Measurements from ENCODE around the gene HSP90AA1.
"Not testable (repeated sequence)": the region's sequence is repeated elsewhere in the genome, so short reads cannot be mapped to it uniquely, and the experiment has no call there.

The HSP90AA1 gene

GRCh38 chr14:102120888-102121287, 34.0 kb upstream of the HSP90AA1 start:
- no peak overlapping the region for H3K9ac ChIP-seq (ENCODE audit: low read length)
- no peak for TF ChIP-seq EZH2phosphoT487 (IDR thresholded peaks at IDR 0.05; ENCODE audit: low read depth)
- no peak for TF ChIP-seq CTCF (IDR thresholded peaks at IDR 0.05; ENCODE audit: low read depth, low read length)
- no peaks in the 10 kb centered on the region for H4K20me1 ChIP-seq (ENCODE audit: insufficient read depth, low read length)
- no peak overlapping the region for H3K4me3 ChIP-seq (ENCODE audit: low read length)
- H3K27ac ChIP-seq (ENCODE audit: low read length) = no peak overlapping the region
- 0 out of 2 replicates have a peak, but pooled peaks cover 6% of the 10 kb centered on the region for H3K9me3 ChIP-seq (ENCODE audit: insufficient read depth, low read length)
- H3K27me3 ChIP-seq (ENCODE audit: low read depth, low read length) = no peaks in the 10 kb centered on the region
- peaks cover 6% of the 10 kb centered on the region for H3K4me1 ChIP-seq (ENCODE audit: low read length)
- H3K79me2 ChIP-seq (ENCODE audit: low read length) = no peaks in the 10 kb centered on the region
- peaks cover 6% of the 10 kb centered on the region for H3K36me3 ChIP-seq (replicated peaks; ENCODE audit: low read depth, low read length)
- H3K4me2 ChIP-seq (ENCODE audit: low read length) = no peak overlapping the region
- no peak overlapping the region for H2AFZ ChIP-seq (ENCODE audit: low read depth, low read length)

- no peak overlapping the region for H3K4me2 ChIP-seq (ENCODE audit: low read length)
- no peak overlapping the region for H2AFZ ChIP-seq (ENCODE audit: low read depth, low read length)
- H3K27me3 ChIP-seq (ENCODE audit: low read depth, low read length) = no peaks in the 10 kb centered on the region
- H3K9ac ChIP-seq (ENCODE audit: low read length) = no peak overlapping the region
- H4K20me1 ChIP-seq (ENCODE audit: insufficient read depth, low read length) = no peaks in the 10 kb centered on the region
- H3K4me1 ChIP-seq (ENCODE audit: low read length) = no peaks in the 10 kb centered on the region
- peaks cover 6% of the 10 kb centered on the region for H3K36me3 ChIP-seq (replicated peaks; ENCODE audit: low read depth, low read length)
- H3K4me3 ChIP-seq (ENCODE audit: low read length) = no peak overlapping the region
- H3K9me3 ChIP-seq (ENCODE audit: insufficient read depth, low read length) = 0 out of 2 replicates have a peak, but pooled peaks cover 6% of the 10 kb centered on the region
- H3K27ac ChIP-seq (ENCODE audit: low read length) = no peak overlapping the region
- TF ChIP-seq CTCF (IDR thresholded peaks at IDR 0.05; ENCODE audit: low read depth, low read length) = no peak
- no peak for TF ChIP-seq EZH2phosphoT487 (IDR thresholded peaks at IDR 0.05; ENCODE audit: low read depth)
- H3K79me2 ChIP-seq (ENCODE audit: low read length) = no peaks in the 10 kb centered on the region
These were observed 31.0 kb upstream of the HSP90AA1 start for GRCh38 chr14:102117852-102118251.

- H3K4me3 ChIP-seq (ENCODE audit: low read length) = no peak overlapping the region
- TF ChIP-seq EZH2phosphoT487 (IDR thresholded peaks at IDR 0.05; ENCODE audit: low read depth) (no peak), CTCF (IDR thresholded peaks at IDR 0.05; ENCODE audit: low read depth, low read length) (no peak)
These were observed 29.7 kb upstream of the HSP90AA1 start for GRCh38 chr14:102116361-102117180.

GRCh38 chr14:102111101-102111500, 24.3 kb upstream of the HSP90AA1 start:
- Histone ChIP-seq H4K20me1 (ENCODE audit: insufficient read depth, low read length) (no peaks in the 10 kb centered on the region), H2AFZ (ENCODE audit: low read depth, low read length) (no peak overlapping the region), H3K9ac (ENCODE audit: low read length) (no peak overlapping the region), H3K79me2 (ENCODE audit: low read length) (no peaks in the 10 kb centered on the region), H3K27me3 (ENCODE audit: low read depth, low read length) (no peaks in the 10 kb centered on the region), H3K36me3 (replicated peaks; ENCODE audit: low read depth, low read length) (no peaks in the 10 kb centered on the region), H3K27ac (ENCODE audit: low read length) (no peak overlapping the region), H3K4me1 (ENCODE audit: low read length) (peaks cover 9% of the 10 kb centered on the region), H3K4me2 (ENCODE audit: low read length) (no peak overlapping the region), H3K9me3 (ENCODE audit: insufficient read depth, low read length) (peaks cover 4% of the 10 kb centered on the region; the same call in 1 of the 2 replicates), H3K4me3 (ENCODE audit: low read length) (no peak overlapping the region)
- no peak for TF ChIP-seq CTCF (IDR thresholded peaks at IDR 0.05; ENCODE audit: low read depth, low read length)
- no peak for TF ChIP-seq EZH2phosphoT487 (IDR thresholded peaks at IDR 0.05; ENCODE audit: low read depth)

More at GRCh38 chr14:102116361-102117180, 29.7 kb upstream of the HSP90AA1 start:
- H3K27ac ChIP-seq (ENCODE audit: low read length) = no peak overlapping the region
- no peaks in the 10 kb centered on the region for H4K20me1 ChIP-seq (ENCODE audit: insufficient read depth, low read length)
- H3K36me3 ChIP-seq (replicated peaks; ENCODE audit: low read depth, low read length) = peaks cover 6% of the 10 kb centered on the region
- H3K4me1 ChIP-seq (ENCODE audit: low read length) = no peaks in the 10 kb centered on the region
- H3K79me2 ChIP-seq (ENCODE audit: low read length) = no peaks in the 10 kb centered on the region
- no peak overlapping the region for H3K9ac ChIP-seq (ENCODE audit: low read length)
- H3K27me3 ChIP-seq (ENCODE audit: low read depth, low read length) = no peaks in the 10 kb centered on the region
- H2AFZ ChIP-seq (ENCODE audit: low read depth, low read length) = no peak overlapping the region
- 0 out of 2 replicates have a peak, but pooled peaks cover 6% of the 10 kb centered on the region for H3K9me3 ChIP-seq (ENCODE audit: insufficient read depth, low read length)
- H3K4me2 ChIP-seq (ENCODE audit: low read length) = no peak overlapping the region

- H3K27ac ChIP-seq (ENCODE audit: low read length); H3K4me3 ChIP-seq (ENCODE audit: low read length); H3K9me3 ChIP-seq (ENCODE audit: insufficient read depth, low read length); H2AFZ ChIP-seq (ENCODE audit: low read depth, low read length); H3K27me3 ChIP-seq (ENCODE audit: low read depth, low read length); H4K20me1 ChIP-seq (ENCODE audit: insufficient read depth, low read length); H3K4me2 ChIP-seq (ENCODE audit: low read length); H3K36me3 ChIP-seq (replicated peaks; ENCODE audit: low read depth, low read length); H3K79me2 ChIP-seq (ENCODE audit: low read length); H3K9ac ChIP-seq (ENCODE audit: low read length): not testable (repeated sequence)
- H3K4me1 ChIP-seq (ENCODE audit: low read length) = peaks cover 17% of the 10 kb centered on the region
These were observed 22.5 kb upstream of the HSP90AA1 start for GRCh38 chr14:102109332-102109731.
